Parathyroid adenoma (tissue), 2 donors: ENCODE results near the gene MESP1.

Experiments used
- H2AFZ ChIP-seq: fragments of 300-600 bp; sonication (generic); one replicate; pipeline ENCODE4 v1.7.0; 2017; ENCODE audit warnings: antibody characterized with exemption, mild to moderate bottlenecking
- H3K27ac ChIP-seq: fragments of 300-600 bp; sonication (generic); one replicate; pipeline ENCODE4 v1.7.0; 2017
- H3K27me3 ChIP-seq: fragments of 300-600 bp; sonication (generic); one replicate; pipeline ENCODE4 v1.7.0; 2017; ENCODE audit warnings: low read length; ENCODE audit not compliant: control insufficient read depth, insufficient read depth
- H3K36me3 ChIP-seq: fragments of 300-600 bp; sonication (generic); one replicate; pipeline ENCODE4 v1.7.0; 2017; ENCODE audit warnings: low read length; ENCODE audit not compliant: control insufficient read depth, insufficient read depth
- H3K4me1 ChIP-seq: fragments of 300-600 bp; sonication (generic); one replicate; pipeline ENCODE4 v1.7.0; 2017; ENCODE audit warnings: control low read depth
- H3K4me2 ChIP-seq: fragments of 300-600 bp; sonication (generic); one replicate; pipeline ENCODE4 v1.7.0; 2017; ENCODE audit warnings: low read length
- H3K4me3 ChIP-seq: fragments of 300-600 bp; sonication (generic); one replicate; pipeline ENCODE4 v1.7.0; 2017; ENCODE audit warnings: low read depth, low read length
- H3K79me2 ChIP-seq: fragments of 300-600 bp; sonication (generic); one replicate; pipeline ENCODE4 v1.7.0; 2017; ENCODE audit warnings: control low read depth
- H3K9ac ChIP-seq: fragments of 300-600 bp; sonication (generic); one replicate; pipeline ENCODE4 v1.7.0; 2017; ENCODE audit warnings: mild to moderate bottlenecking
- H3K9me3 ChIP-seq: fragments of 300-600 bp; sonication (generic); one replicate; pipeline ENCODE4 v1.7.0; 2017; ENCODE audit warnings: low read length; ENCODE audit not compliant: control insufficient read depth
- TF ChIP-seq, protein P1 (sequence below): fragments of 300-600 bp; sonication (generic); IDR thresholded peaks from one replicate; pipeline ENCODE4 v1.7.0; 2017; ENCODE audit warnings: antibody characterized with exemption, mild to moderate bottlenecking
- donor health status: primary hyperparathyroidism.

MESP1 gene

DNA sequence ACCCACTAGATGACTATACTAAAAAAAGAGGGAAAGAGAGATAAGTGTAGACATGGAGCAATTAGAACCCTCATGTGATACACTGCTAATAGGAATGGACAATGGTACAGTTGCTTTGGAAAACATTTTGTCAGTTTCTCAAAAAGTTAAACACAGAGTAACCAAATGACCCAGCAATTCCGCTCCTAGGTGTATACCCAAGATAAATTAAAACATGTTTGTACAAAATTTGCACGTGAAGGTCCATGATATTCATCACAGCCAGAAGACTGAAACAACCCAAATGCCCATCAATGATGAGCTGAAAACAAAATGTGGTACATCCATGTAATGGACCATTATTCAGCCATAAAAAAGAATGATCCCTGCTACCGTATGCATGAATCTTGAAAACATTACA, 36.9 kb upstream of the MESP1 start:
- H3K4me2 ChIP-seq = no peak overlapping the region
- no peaks in the 10 kb centered on the region for H3K36me3 ChIP-seq
- no peaks in the 10 kb centered on the region for H3K9me3 ChIP-seq
- no peak overlapping the region for H3K4me3 ChIP-seq
- TF ChIP-seq, protein P1, sequence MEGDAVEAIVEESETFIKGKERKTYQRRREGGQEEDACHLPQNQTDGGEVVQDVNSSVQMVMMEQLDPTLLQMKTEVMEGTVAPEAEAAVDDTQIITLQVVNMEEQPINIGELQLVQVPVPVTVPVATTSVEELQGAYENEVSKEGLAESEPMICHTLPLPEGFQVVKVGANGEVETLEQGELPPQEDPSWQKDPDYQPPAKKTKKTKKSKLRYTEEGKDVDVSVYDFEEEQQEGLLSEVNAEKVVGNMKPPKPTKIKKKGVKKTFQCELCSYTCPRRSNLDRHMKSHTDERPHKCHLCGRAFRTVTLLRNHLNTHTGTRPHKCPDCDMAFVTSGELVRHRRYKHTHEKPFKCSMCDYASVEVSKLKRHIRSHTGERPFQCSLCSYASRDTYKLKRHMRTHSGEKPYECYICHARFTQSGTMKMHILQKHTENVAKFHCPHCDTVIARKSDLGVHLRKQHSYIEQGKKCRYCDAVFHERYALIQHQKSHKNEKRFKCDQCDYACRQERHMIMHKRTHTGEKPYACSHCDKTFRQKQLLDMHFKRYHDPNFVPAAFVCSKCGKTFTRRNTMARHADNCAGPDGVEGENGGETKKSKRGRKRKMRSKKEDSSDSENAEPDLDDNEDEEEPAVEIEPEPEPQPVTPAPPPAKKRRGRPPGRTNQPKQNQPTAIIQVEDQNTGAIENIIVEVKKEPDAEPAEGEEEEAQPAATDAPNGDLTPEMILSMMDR = no peak
- H3K79me2 ChIP-seq = no peaks in the 10 kb centered on the region
- H3K27ac ChIP-seq = no peak overlapping the region
- H3K27me3 ChIP-seq = no peaks in the 10 kb centered on the region
- H3K4me1 ChIP-seq = no peaks in the 10 kb centered on the region
- H2AFZ ChIP-seq = no peak overlapping the region
- no peak overlapping the region for H3K9ac ChIP-seq

DNA sequence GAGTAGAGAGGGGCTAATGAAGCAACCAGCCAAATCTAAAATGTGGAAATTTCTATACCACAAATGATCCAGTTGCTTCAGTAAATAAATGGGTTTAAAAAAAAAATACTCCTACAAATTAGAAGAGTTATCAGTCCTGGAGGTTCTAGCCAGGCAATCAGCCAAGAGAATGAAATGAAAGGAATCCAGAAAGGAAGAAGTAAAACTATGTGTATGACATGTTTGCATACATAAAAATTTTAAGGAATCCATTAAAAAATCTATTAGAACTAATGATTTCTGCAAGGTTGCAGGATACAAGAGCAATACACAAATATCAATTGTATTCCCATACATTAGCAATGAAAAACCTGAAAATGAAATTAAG, 34.7 kb upstream of the MESP1 start:
- H3K9ac ChIP-seq = no peak overlapping the region
- no peaks in the 10 kb centered on the region for H3K36me3 ChIP-seq
- H2AFZ ChIP-seq = no peak overlapping the region
- H3K4me3 ChIP-seq = no peak overlapping the region
- H3K27ac ChIP-seq = no peak overlapping the region
- TF ChIP-seq, protein P1 = no peak
- no peaks in the 10 kb centered on the region for H3K79me2 ChIP-seq
- H3K9me3 ChIP-seq = no peaks in the 10 kb centered on the region
- no peaks in the 10 kb centered on the region for H3K27me3 ChIP-seq
- no peaks in the 10 kb centered on the region for H3K4me1 ChIP-seq
- H3K4me2 ChIP-seq = no peak overlapping the region

DNA sequence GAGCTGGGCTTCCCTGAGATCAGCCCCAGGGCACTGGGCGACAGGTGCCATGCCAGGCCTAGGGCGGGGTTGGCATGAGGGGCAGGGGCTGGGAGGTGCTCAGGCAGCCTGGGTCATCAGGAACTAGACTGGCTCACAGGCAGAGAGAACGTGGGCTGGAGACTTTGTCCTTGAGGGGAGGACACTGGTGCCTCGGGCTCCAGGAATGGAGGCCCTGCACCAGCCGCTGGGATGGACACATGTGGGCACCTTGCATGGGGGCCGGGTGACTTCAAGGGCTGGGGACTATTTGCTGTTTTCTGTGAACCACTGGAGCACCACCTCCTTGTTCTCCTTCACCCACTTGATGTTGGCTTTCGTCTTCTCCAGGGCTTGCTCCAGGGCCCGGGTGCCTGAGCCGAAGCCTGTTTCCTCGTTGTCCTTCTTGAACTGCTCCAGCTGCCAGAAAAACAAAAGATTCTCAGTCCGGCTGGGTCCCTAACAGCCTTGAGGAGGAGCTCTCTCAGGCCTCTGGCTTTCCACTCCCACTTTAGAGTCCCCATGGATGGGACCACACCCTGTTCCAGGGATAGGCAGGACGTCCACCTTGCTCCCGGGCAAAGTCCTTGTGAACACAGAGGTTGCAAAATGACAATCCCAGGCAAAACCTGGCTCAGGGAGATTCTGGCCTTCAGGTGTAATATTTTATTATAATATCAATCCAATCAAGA, 34.2 kb upstream of the MESP1 start:
- Histone ChIP-seq H3K4me3 (no peak overlapping the region), H3K4me1 (no peaks in the 10 kb centered on the region), H3K9ac (no peak overlapping the region), H2AFZ (no peak overlapping the region), H3K27me3 (no peaks in the 10 kb centered on the region), H3K79me2 (no peaks in the 10 kb centered on the region), H3K36me3 (no peaks in the 10 kb centered on the region), H3K9me3 (no peaks in the 10 kb centered on the region), H3K27ac (no peak overlapping the region), H3K4me2 (no peak overlapping the region)
- TF ChIP-seq, protein P1 = no peak

DNA sequence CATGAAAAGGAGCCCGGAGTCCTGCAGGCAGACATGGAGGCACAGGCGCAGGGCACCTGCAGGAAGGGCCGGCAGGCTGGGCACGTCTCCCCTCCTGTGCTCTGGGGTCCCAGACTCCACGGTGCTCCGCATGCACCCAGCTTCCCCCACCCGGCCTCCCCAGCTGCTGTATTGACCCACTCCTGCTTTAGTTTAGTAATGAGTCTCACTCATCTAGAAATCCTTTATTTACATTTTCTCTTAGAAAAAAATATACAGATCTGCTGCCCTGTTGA, 33.6 kb upstream of the MESP1 start:
- Histone ChIP-seq H3K4me1 (no peaks in the 10 kb centered on the region), H3K27me3 (no peaks in the 10 kb centered on the region), H2AFZ (no peak overlapping the region), H3K27ac (no peak overlapping the region), H3K36me3 (no peaks in the 10 kb centered on the region), H3K4me3 (no peak overlapping the region), H3K79me2 (no peaks in the 10 kb centered on the region), H3K9me3 (no peaks in the 10 kb centered on the region), H3K4me2 (no peak overlapping the region), H3K9ac (no peak overlapping the region)
- TF ChIP-seq, protein P1 = no peak
